CD4-positive, alpha-beta memory T cell (primary cell): ENCODE measurements around the gene SPAG9. TPM values are rescaled to one million over a fixed set of nuclear protein-coding genes. Genes with fewer than 3 reads are reported as not detected.

ENCODE experiments used
- CTCF ChIA-PET: fragments of 350-600 bp; sonication (Branson Sonifier 250); formaldehyde crosslinking; loops from one replicate; lab custom pipeline; 2021; ENCODE audit warnings: inconsistent platforms; ENCODE audit not compliant: partially characterized antibody; lab: Charles Lee
- POLR2A ChIA-PET: fragments of 350-600 bp; sonication (Branson Sonifier 250); formaldehyde crosslinking; loops from one replicate; lab custom pipeline; 2021; ENCODE audit not compliant: partially characterized antibody; lab: Charles Lee
- DNase-seq, 5 donors: peaks; one replicate each; pipeline versions ENCODE4 v3.0.0 to v3.0.0-alpha.2; 2020 to 2022; ENCODE audit warnings: mixed read lengths in 1 of 5
- H3K27ac ChIP-seq: one replicate; pipeline ENCODE4 v1.7.0; 2013; ENCODE audit warnings: low read depth, low read length
- H3K27me3 ChIP-seq: 2 replicates; pipeline ENCODE4 v1.7.0; 2013; ENCODE audit warnings: mild to moderate bottlenecking, low read length, moderate library complexity; ENCODE audit not compliant: insufficient read depth
- H3K36me3 ChIP-seq: 2 replicates; pipeline ENCODE4 v1.7.0; 2013; ENCODE audit warnings: mild to moderate bottlenecking, low read length, moderate library complexity; ENCODE audit not compliant: insufficient read depth
- H3K4me1 ChIP-seq: 2 replicates; pipeline ENCODE4 v1.7.0; 2013; ENCODE audit warnings: mild to moderate bottlenecking, low read length, moderate library complexity; ENCODE audit not compliant: insufficient read depth
- H3K4me3 ChIP-seq, 2 donors: one replicate each; pipeline ENCODE4 v1.7.0; 2013; ENCODE audit warnings: low read length in 2 of 2, mild to moderate bottlenecking in 1 of 2
- H3K9me3 ChIP-seq, 2 donors: one replicate each; pipeline ENCODE4 v1.7.0; 2013; ENCODE audit warnings: low read length in 2 of 2, control low read depth in 1 of 2; ENCODE audit not compliant: control insufficient read depth in 1 of 2
- H3K27ac Mint-ChIP-seq, 7 donors: one replicate each; pipeline ENCODE4 v1.8.0; 2020 to 2021; ENCODE audit warnings: mixed read lengths in 7 of 7, mild to moderate bottlenecking in 6 of 7, inconsistent platforms in 3 of 7, moderate library complexity in 3 of 7
- H3K27me3 Mint-ChIP-seq, 2 donors: one replicate each; pipeline ENCODE4 v1.8.0; 2020 to 2021; ENCODE audit warnings: mixed read lengths in 2 of 2
- H3K36me3 Mint-ChIP-seq, 2 donors: one replicate each; pipeline ENCODE4 v1.8.0; 2020 to 2021; ENCODE audit warnings: mixed read lengths in 2 of 2, inconsistent platforms in 1 of 2, mild to moderate bottlenecking in 1 of 2
- H3K4me1 Mint-ChIP-seq, 4 donors: one replicate each; pipeline ENCODE4 v1.8.0; 2020 to 2021; ENCODE audit warnings: mixed read lengths in 4 of 4, mild to moderate bottlenecking in 1 of 4
- H3K4me3 Mint-ChIP-seq, 8 donors: one replicate each; pipeline ENCODE4 v1.8.0; 2020 to 2021; ENCODE audit warnings: mixed read lengths in 8 of 8, mild to moderate bottlenecking in 7 of 8, moderate library complexity in 6 of 8, inconsistent platforms in 3 of 8
- H3K9me3 Mint-ChIP-seq, 8 donors: one replicate each; pipeline ENCODE4 v1.8.0; 2020 to 2021; ENCODE audit warnings: mixed read lengths in 8 of 8, mild to moderate bottlenecking in 5 of 8, inconsistent platforms in 3 of 8, moderate library complexity in 1 of 8
- intact Hi-C: fragments of 100-400 bp; cut with micrococcal nuclease; formaldehyde crosslinking; loops from one replicate; pipeline ENCODE4 v1.15.1; 2023
- polyA plus RNA-seq, 2 donors: library from polyadenylated mRNA; unstranded; fragments of 300-500 nt; fragmentation: Illumina TruSeq; gene quantifications; one replicate each; pipeline ENCODE4 v1.2.3, GENCODE V29; 2021
- total RNA-seq, 2 experiments: library from RNA; stranded (reverse); gene quantifications; one replicate each; pipeline ENCODE4 v1.2.3, GENCODE V29; 2021

SPAG9 gene
- total and polyA plus RNA-seq, 4 experiments from 2014 or later, result 3.2 to 62.3 (median 36.0) TPM

- Mint-ChIP-seq H3K27me3 (no peaks in the 10 kb centered on the region), H3K9me3 (no peaks in the 10 kb centered on the region), H3K4me1 (peaks cover 4 to 11% (median 8%) of the 10 kb centered on the region in 4 donors), H3K4me3 (no peak overlapping the region), H3K36me3 (peaks cover 22 to 45% of the 10 kb centered on the region in 2 donors), H3K27ac (peak overlapping the region in 5 of 7 donors; percentile 11 to 44 (median 27))
- H3K4me3 ChIP-seq, result no peak overlapping the region
- no peaks in the 10 kb centered on the region for H3K27me3 ChIP-seq
- ChIA-PET POLR2A (interaction anchor here (1.4 kb wide), 1 partner anchor 101 kb away, joined by 3 read pairs; no protein-coding TSS in a partner anchor), CTCF (interaction anchor here (0.8 to 5.9 kb wide), 6 partner anchors 9 to 188 kb away, joined by 3 to 44 read pairs (median 6); no protein-coding TSS in a partner anchor)
- DNase-seq, result no peak
- no peak overlapping the region for H3K27ac ChIP-seq
- H3K4me1 ChIP-seq, result no peaks in the 10 kb centered on the region
- H3K9me3 ChIP-seq, result no peaks in the 10 kb centered on the region
- no peaks in the 10 kb centered on the region for H3K36me3 ChIP-seq
- intact Hi-C loops, result no loop called here
Measured at GRCh38 chr17:50966163-50966666, 154.5 kb downstream of the SPAG9 start.

GRCh38 chr17:50963139-50963538 is 157.5 kb downstream of the SPAG9 start:
- Histone ChIP-seq H3K36me3 (no peaks in the 10 kb centered on the region), H3K4me3 (no peak overlapping the region), H3K4me1 (no peaks in the 10 kb centered on the region), H3K27me3 (no peaks in the 10 kb centered on the region), H3K27ac (no peak overlapping the region), H3K9me3 (no peaks in the 10 kb centered on the region)
- H3K4me1 Mint-ChIP-seq, result peaks cover 0 to 11% (median 8%) of the 10 kb centered on the region in 4 donors
- CTCF ChIA-PET, result interaction anchor here (1.0 to 5.9 kb wide), 3 partner anchors 10 to 190 kb away, joined by 3 to 44 read pairs (median 4); partner anchors contain the start of gene NME1
- POLR2A ChIA-PET, result interaction anchor here (0.7 kb wide), 1 partner anchor 100 kb away, joined by 3 read pairs; no protein-coding TSS in a partner anchor
- H3K4me3 Mint-ChIP-seq, result no peak overlapping the region
- H3K27me3 Mint-ChIP-seq, result no peaks in the 10 kb centered on the region
- peaks cover 17 to 32% of the 10 kb centered on the region in 2 donors for H3K36me3 Mint-ChIP-seq
- DNase-seq, result no peak
- peak overlapping the region in 1 of 7 donors; percentile 70 for H3K27ac Mint-ChIP-seq
- no peaks in the 10 kb centered on the region for H3K9me3 Mint-ChIP-seq
- intact Hi-C loops, result no loop called here

DNA sequence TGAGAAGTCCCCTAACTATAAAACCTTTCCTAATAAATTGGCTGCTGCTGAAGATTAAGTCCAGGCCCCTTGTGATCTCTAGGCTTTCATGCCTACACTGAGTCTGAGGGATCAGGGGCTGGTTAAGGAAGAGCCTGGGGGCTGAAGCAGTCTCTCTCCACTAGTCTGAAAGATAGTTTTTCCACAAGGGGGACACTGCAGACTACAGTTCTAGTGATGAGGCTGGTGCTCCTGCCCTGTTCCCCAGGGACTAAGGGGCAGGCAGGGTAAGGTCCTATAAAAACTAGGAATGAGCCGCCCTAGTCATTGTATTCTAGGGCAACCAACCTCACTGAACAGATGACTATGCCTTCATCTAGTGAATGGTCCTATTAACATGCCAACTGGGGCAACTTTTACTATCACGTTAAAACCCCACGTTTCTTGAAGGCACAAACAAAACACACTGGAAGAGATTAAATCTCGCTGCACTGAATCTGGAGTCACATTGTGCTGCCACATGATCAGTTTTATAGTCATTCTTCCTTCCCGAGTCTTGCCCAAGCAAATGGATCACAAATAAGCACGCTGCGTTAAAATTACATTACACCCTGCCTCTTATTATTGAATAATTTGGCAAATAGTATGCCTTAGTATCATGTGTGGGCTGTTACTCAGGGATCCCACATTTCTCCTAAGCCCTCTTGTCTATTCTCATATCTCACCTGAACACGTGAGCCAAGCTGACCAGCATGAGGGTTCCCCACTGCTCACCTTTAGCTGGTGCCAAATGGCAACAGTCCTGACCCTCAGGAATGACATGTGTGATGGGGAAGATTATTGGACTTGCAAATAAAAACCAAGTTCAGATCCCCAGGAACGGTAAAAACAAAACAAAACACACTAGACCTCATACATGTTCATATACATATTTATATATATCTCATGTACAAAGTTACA is 159.1 kb downstream of the SPAG9 start:
- H3K9me3 ChIP-seq, result no peaks in the 10 kb centered on the region
- peaks cover 2% of the 10 kb centered on the region for H3K4me1 ChIP-seq
- no peaks in the 10 kb centered on the region for H3K36me3 ChIP-seq
- Mint-ChIP-seq H3K9me3 (no peaks in the 10 kb centered on the region), H3K4me3 (no peak overlapping the region), H3K4me1 (peaks cover 1 to 14% (median 10%) of the 10 kb centered on the region in 4 donors), H3K27ac (peak overlapping the region in 4 of 7 donors; percentile 43 to 70 (median 50)), H3K36me3 (peaks cover 14 to 22% of the 10 kb centered on the region in 2 donors), H3K27me3 (no peaks in the 10 kb centered on the region)
- no peak for DNase-seq
- ChIA-PET POLR2A (no interaction called here), CTCF (interaction anchor here (5.9 to 17.7 kb wide), 2 partner anchors 110 kb away, joined by 44 to 515 read pairs; no protein-coding TSS in a partner anchor)
- intact Hi-C loops, result no loop called here
- H3K27ac ChIP-seq, result no peak overlapping the region
- H3K27me3 ChIP-seq, result no peaks in the 10 kb centered on the region
- no peak overlapping the region for H3K4me3 ChIP-seq

GRCh38 chr17:50959341-50959740 is 161.3 kb downstream of the SPAG9 start:
- H3K27ac ChIP-seq, result no peak overlapping the region
- Mint-ChIP-seq H3K4me3 (no peak overlapping the region), H3K9me3 (no peaks in the 10 kb centered on the region), H3K36me3 (peaks cover 4 to 7% of the 10 kb centered on the region in 2 donors), H3K4me1 (peaks cover 1 to 5% (median 4%) of the 10 kb centered on the region in 4 donors), H3K27me3 (peaks cover 0 to 2% of the 10 kb centered on the region in 2 donors), H3K27ac (peak overlapping the region in 2 of 7 donors; percentile 35 to 61)
- ChIA-PET CTCF (interaction anchor here (1.0 to 17.7 kb wide), 4 partner anchors 21 to 194 kb away, joined by 3 to 515 read pairs (median 4); partner anchors contain the start of gene NME1), POLR2A (interaction anchor here (1.6 kb wide), 2 partner anchors 94 to 107 kb away, joined by 5 to 11 read pairs; partner anchors contain the start of gene TOB1)
- no peak for DNase-seq
- no peaks in the 10 kb centered on the region for H3K36me3 ChIP-seq
- no peaks in the 10 kb centered on the region for H3K9me3 ChIP-seq
- H3K4me1 ChIP-seq, result peaks cover 4% of the 10 kb centered on the region
- no peaks in the 10 kb centered on the region for H3K27me3 ChIP-seq
- intact Hi-C loops, result loop anchor here (5.0 kb wide), 1 partner anchor 327 kb away; the partner anchor contains the start of gene ABCC3
- H3K4me3 ChIP-seq, result no peak overlapping the region

GRCh38 chr17:50957600-50958575 is 162.8 kb downstream of the SPAG9 start:
- Mint-ChIP-seq H3K27ac (peak overlapping the region in 5 of 7 donors; percentile 11 to 61 (median 24)), H3K9me3 (no peaks in the 10 kb centered on the region), H3K36me3 (peaks cover under 1 to 4% of the 10 kb centered on the region in 2 donors), H3K27me3 (peaks cover 0 to 2% of the 10 kb centered on the region in 2 donors), H3K4me3 (no peak overlapping the region), H3K4me1 (peaks cover 1 to 5% (median 4%) of the 10 kb centered on the region in 4 donors)
- ChIA-PET CTCF (interaction anchor here (0.8 to 17.7 kb wide), 23 partner anchors 9 to 329 kb away, joined by 3 to 515 read pairs (median 5); partner anchors contain the start of genes NME1 and TOB1), POLR2A (interaction anchor here (2.8 to 18.7 kb wide), 2 partner anchors 96 to 106 kb away, joined by 26 to 673 read pairs; partner anchors contain the start of gene TOB1)
- no peaks in the 10 kb centered on the region for H3K36me3 ChIP-seq
- H3K4me3 ChIP-seq, result no peak overlapping the region
- H3K27ac ChIP-seq, result no peak overlapping the region
- intact Hi-C loops, result loop anchor here (5.0 kb wide), 1 partner anchor 326 kb away; the partner anchor contains the start of gene ABCC3
- peaks cover 4% of the 10 kb centered on the region for H3K4me1 ChIP-seq
- H3K27me3 ChIP-seq, result no peaks in the 10 kb centered on the region
- DNase-seq, result no peak
- H3K9me3 ChIP-seq, result no peaks in the 10 kb centered on the region
